GM12878 (cell line): ENCODE measurements around the gene LDLRAP1. TPM values are rescaled to one million over a fixed set of nuclear protein-coding genes. Genes with fewer than 3 reads are reported as not detected.

ENCODE experiments used
- ATAC-seq: fragments of 200-7000 bp; cut with Tn5 transposase; 3 replicates; pipeline ENCODE4 v1.9.1; 2020; ENCODE audit warnings: mild to moderate bottlenecking, moderate library complexity
- BruUV-seq: library from RNA; stranded (reverse); fragments of 400-500 nt; replicated peaks from 2 replicates; lab custom pipeline; 2021; lab: Mats Ljungman, UMichigan
- CTCF ChIA-PET: fragments of 300-600 bp; sonication (Branson Sonifier 250); formaldehyde crosslinking; extraction: SDS; loops from one replicate; lab custom pipeline; 2021; ENCODE audit warnings: inconsistent platforms; lab: Yijun Ruan, JAX
- POLR2A ChIA-PET: fragments of 350-600 bp; formaldehyde crosslinking; extraction: SDS; loops from one replicate; lab custom pipeline; 2021; ENCODE audit warnings: inconsistent platforms; lab: Charles Lee
- RAD21 ChIA-PET: fragments of 300-600 bp; sonication (Branson Sonifier 250); formaldehyde crosslinking; loops from one replicate; lab custom pipeline; 2023; ENCODE audit warnings: antibody characterized with exemption; ENCODE audit not compliant: unreplicated experiment; lab: Charles Lee
- SMC1A ChIA-PET: fragments of 300-600 bp; sonication (Branson Sonifier 250); formaldehyde crosslinking; loops from one replicate; lab custom pipeline; 2023; ENCODE audit not compliant: unreplicated experiment, uncharacterized antibody; lab: Charles Lee
- DNase-seq: peaks from one replicate; pipeline ENCODE4 v3.0.0-alpha.2; 2011; ENCODE audit warnings: low read depth, low spot score
- FAIRE-seq: peaks from 3 replicates; lab custom pipeline; 2011; peaks lifted over from hg19 to GRCh38; lab: Jason Lieb, UNC
- H2AFZ ChIP-seq: 2 replicates; pipeline ENCODE4 v1.6.0; 2011; ENCODE audit warnings: low read depth, low read length, control low read depth; ENCODE audit not compliant: control insufficient read depth
- H3K27ac ChIP-seq: 2 replicates; pipeline ENCODE4 v1.5.1; 2011; ENCODE audit warnings: control low read depth; ENCODE audit not compliant: control insufficient read depth, insufficient read depth
- H3K27me3 ChIP-seq, 2 experiments: replicated peaks in 1 of 2; 2 replicates each; pipeline versions ENCODE4 v1.6.0 to v1.6.1; 2011; ENCODE audit warnings: low read length in 1 of 2; ENCODE audit not compliant: control insufficient read depth in 2 of 2, insufficient read depth in 2 of 2
- H3K36me3 ChIP-seq, 2 experiments: 2 replicates each; pipeline ENCODE4 v1.5.1; 2011; ENCODE audit warnings: low read length in 1 of 2; ENCODE audit not compliant: control insufficient read depth in 2 of 2, insufficient read depth in 2 of 2
- H3K4me1 ChIP-seq: 2 replicates; pipeline ENCODE4 v1.6.1; 2011; ENCODE audit warnings: mild to moderate bottlenecking, low read length, moderate library complexity, mixed read lengths; ENCODE audit not compliant: control insufficient read depth, insufficient read depth
- H3K4me2 ChIP-seq: 2 replicates; pipeline ENCODE4 v1.6.0; 2011; ENCODE audit warnings: control low read depth; ENCODE audit not compliant: control insufficient read depth, insufficient read depth
- H3K4me3 ChIP-seq: fragments of 200-600 bp; sonication (generic); 2 replicates; pipeline ENCODE4 v1.5.1; 2016
- H3K79me2 ChIP-seq: 2 replicates; pipeline ENCODE4 v1.6.0; 2011; ENCODE audit warnings: low read length; ENCODE audit not compliant: control insufficient read depth, insufficient read depth
- H3K9ac ChIP-seq: 2 replicates; pipeline ENCODE4 v1.8.0; 2011; ENCODE audit warnings: low read length, control low read depth, mixed read lengths; ENCODE audit not compliant: control insufficient read depth, insufficient read depth
- H3K9me3 ChIP-seq: replicated peaks from 3 replicates; pipeline ENCODE4 v1.5.1; 2011; ENCODE audit warnings: mild to moderate bottlenecking, low read length; ENCODE audit not compliant: control insufficient read depth, insufficient read depth
- H4K20me1 ChIP-seq: 2 replicates; pipeline ENCODE4 v1.6.0; 2011; ENCODE audit not compliant: control insufficient read depth, insufficient read depth
- ATF3 ChIP-seq: IDR thresholded peaks from 2 replicates; pipeline ENCODE4 v1.6.1; 2011; ENCODE audit warnings: low read depth, mild to moderate bottlenecking, low read length, moderate library complexity, borderline replicate concordance; ENCODE audit errors: extremely low read depth
- BHLHE40 ChIP-seq, 2 experiments: fragments of 450-650 bp in 1 of 2; IDR thresholded peaks; 2 replicates each; pipeline ENCODE4 v1.6.1; 2011 to 2017; ENCODE audit warnings: low read depth in 2 of 2, borderline replicate concordance in 1 of 2, improper control_type of control experiment in 1 of 2, low read length in 1 of 2, mild to moderate bottlenecking in 1 of 2
- CBX3 ChIP-seq: fragments of 200-600 bp; sonication (generic); IDR thresholded peaks from 2 replicates; pipeline ENCODE4 v1.6.1; 2016; ENCODE audit warnings: low read depth, borderline replicate concordance
- CEBPB ChIP-seq, 2 experiments: fragments of 150-350 bp in 1 of 2; IDR thresholded peaks; 2 replicates each; pipeline ENCODE4 v1.6.1; 2012 to 2014; ENCODE audit warnings: low read depth in 2 of 2, low read length in 2 of 2, borderline replicate concordance in 1 of 2, inconsistent platforms in 1 of 2
- MLLT1 ChIP-seq: fragments of 450-650 bp; IDR thresholded peaks from 2 replicates; pipeline ENCODE4 v1.6.1; 2016; ENCODE audit warnings: mild to moderate bottlenecking
- NFXL1 ChIP-seq: fragments of 450-650 bp; IDR thresholded peaks from 2 replicates; pipeline ENCODE4 v1.6.1; 2017; ENCODE audit warnings: antibody characterized with exemption, mild to moderate bottlenecking, borderline replicate concordance
- PAX5 ChIP-seq: IDR thresholded peaks from 2 replicates; pipeline ENCODE4 v1.6.1; 2011; ENCODE audit warnings: low read depth, low read length, borderline replicate concordance
- PML ChIP-seq: IDR thresholded peaks from 2 replicates; pipeline ENCODE4 v1.6.1; 2012; ENCODE audit warnings: low read length, inconsistent platforms
- POLR2AphosphoS5 ChIP-seq: IDR thresholded peaks from 2 replicates; pipeline ENCODE4 v1.6.1; 2011; ENCODE audit warnings: mild to moderate bottlenecking, low read length, inconsistent platforms
- SIX5 ChIP-seq: IDR thresholded peaks from 2 replicates; pipeline ENCODE4 v1.6.1; 2011; ENCODE audit warnings: mild to moderate bottlenecking, low read depth, low read length, moderate library complexity; ENCODE audit not compliant: severe bottlenecking
- SREBF1 ChIP-seq: IDR thresholded peaks from 2 replicates; pipeline ENCODE4 v1.6.1; 2012; ENCODE audit warnings: mild to moderate bottlenecking, low read length
- SUPT20H ChIP-seq: IDR thresholded peaks from 2 replicates; pipeline ENCODE4 v1.6.1; 2011; ENCODE audit warnings: low read depth, mild to moderate bottlenecking, low read length, moderate library complexity, borderline replicate concordance; ENCODE audit not compliant: control insufficient read depth
- TAF1 ChIP-seq: IDR thresholded peaks from 2 replicates; pipeline ENCODE4 v1.6.1; 2011; ENCODE audit warnings: mild to moderate bottlenecking, low read depth, low read length, borderline replicate concordance
- USF2 ChIP-seq: IDR thresholded peaks from 2 replicates; pipeline ENCODE4 v1.6.1; 2011; ENCODE audit warnings: low read depth, low read length, improper control_type of control experiment, borderline replicate concordance
- ZBED1 ChIP-seq: IDR thresholded peaks from 2 replicates; pipeline ENCODE4 v1.6.1; 2016; ENCODE audit warnings: borderline replicate concordance
- ZNF24 ChIP-seq: fragments of 450-650 bp; IDR thresholded peaks from 2 replicates; pipeline ENCODE4 v1.6.1; 2017; ENCODE audit warnings: antibody characterized with exemption, mild to moderate bottlenecking
- ZNF687 ChIP-seq: fragments of 450-650 bp; IDR thresholded peaks from 2 replicates; pipeline ENCODE4 v1.6.1; 2017; ENCODE audit warnings: mild to moderate bottlenecking, moderate library complexity
- WGBS: methylation state at CpG from one replicate; pipeline ENCODE4 v1.1.6; 2016; ENCODE audit warnings: low lambda C conversion rate; ENCODE audit not compliant: insufficient replicate concordance, insufficient coverage; ENCODE audit errors: missing lambda C conversion rate; 5-methylcytosine and 5-hydroxymethylcytosine counted together
- in situ Hi-C: fragments of 300-500 bp; cut with MboI; formaldehyde crosslinking; loops from 9 replicates; pipeline ENCODE4 v1.14.3; 2018; ENCODE audit warnings: mixed read lengths
- intact Hi-C: fragments of 100-400 bp; cut with micrococcal nuclease; formaldehyde crosslinking; loops from one replicate; pipeline ENCODE4 v1.14.2; 2022; ENCODE audit not compliant: unreplicated experiment
- polyA plus RNA-seq, 11 experiments: library from polyadenylated mRNA; depleted of rRNA in 4 of 11; unstranded in 6 of 11; stranded (reverse) in 5 of 11; fragments of >200 nt; fragmentation: Nextera tagmentation in 4 of 11; fragmentation: Illumina TruSeq in 1 of 11; extraction: Ambion mirVana in 4 of 11; extraction: Trizol in 1 of 11; gene quantifications; 1 replicate in 1 of 11; 2 replicates in 10 of 11; pipeline versions ENCODE4 v1.2.1 to v1.2.3, GENCODE V29; 2011 to 2016; ENCODE audit warnings: inconsistent platforms in 2 of 11, missing spikeins in 2 of 11, low read depth in 1 of 11
- total RNA-seq, 4 experiments: library from RNA; depleted of rRNA in 3 of 4; stranded (reverse); fragments of >200 nt in 3 of 4; fragmentation: Illumina TruSeq in 1 of 4; extraction: Trizol in 1 of 4; gene quantifications; 2 replicates each; pipeline versions ENCODE4 v1.2.1 to v1.2.3, GENCODE V29; 2013 to 2021

LDLRAP1 gene
- total and polyA plus RNA-seq, 10 of the 15 experiments (the other 5 are each of a cell fraction or from before 2014, with no cell fraction given), result 0.43 to 37.6 (median 22.0) TPM

- SMC1A ChIA-PET, result interaction anchor here (1.0 to 1.1 kb wide), 2 partner anchors 11 to 25 kb away, joined by 4 read pairs; no protein-coding TSS in a partner anchor
- 100% methylated on average over 1 of the region's 1 CpG for WGBS
- CTCF ChIA-PET, result interaction anchor here (1.3 to 6.4 kb wide), 3 partner anchors 13 to 50 kb away, joined by 3 to 61 read pairs (median 5); no protein-coding TSS in a partner anchor
- Histone ChIP-seq H3K79me2 (no peaks in the 10 kb centered on the region), H3K9me3 (no peaks in the 10 kb centered on the region), H4K20me1 (no peaks in the 10 kb centered on the region), H2AFZ (no peak overlapping the region), H3K4me1 (no peaks in the 10 kb centered on the region), H3K9ac (no peak overlapping the region), H3K4me2 (no peak overlapping the region), H3K36me3 (peaks cover 4 to 5% of the 10 kb centered on the region in 2 experiments; a peak in 3 of 4 replicates), H3K27me3 (no peaks in the 10 kb centered on the region), H3K27ac (no peak overlapping the region), H3K4me3 (no peak overlapping the region)
- FAIRE-seq (no peak), ATAC-seq (no peak), DNase-seq (no peak)
- in situ Hi-C loops, result no loop called here
- POLR2A ChIA-PET, result no interaction called here
- intact Hi-C loops, result loop anchor here (5.0 kb wide), 1 partner anchor 297 kb away; no protein-coding TSS in a partner anchor
- RAD21 ChIA-PET, result no interaction called here
- BruUV-seq, result no TSS peak
- no peak for TF ChIP-seq NFXL1
- no peak for TF ChIP-seq ZNF687
- TF ChIP-seq MLLT1, result no peak
- TF ChIP-seq PML, result no peak
- no peak for TF ChIP-seq PAX5
- TF ChIP-seq SREBF1, result no peak
- TF ChIP-seq USF2, result no peak
- no peak for TF ChIP-seq ZNF24
- no peak for TF ChIP-seq CBX3
- no peak for TF ChIP-seq POLR2AphosphoS5
- no peak for TF ChIP-seq ATF3
- TF ChIP-seq SUPT20H, result no peak
- TF ChIP-seq BHLHE40 (IDR thresholded peaks at IDR 0.05; ENCODE audit: borderline replicate concordance in 1 of 2, low read depth in 2 of 2, low read length in 1 of 2), result no peak
- TF ChIP-seq CEBPB (IDR thresholded peaks at IDR 0.05; ENCODE audit: borderline replicate concordance in 1 of 2, low read depth in 2 of 2, low read length in 2 of 2), result no peak
- TF ChIP-seq SIX5, result no peak
- TF ChIP-seq TAF1, result no peak
- TF ChIP-seq ZBED1, result no peak
These were observed 42.7 kb upstream of the LDLRAP1 start for GRCh38 chr1:25500694-25501093.
